ENCODE results near the gene ACADM. TPM values are rescaled to one million over a fixed set of nuclear protein-coding genes. Genes with fewer than 3 reads are reported as not detected.
"Not testable (repeated sequence)": the region's sequence is repeated elsewhere in the genome, so short reads cannot be mapped to it uniquely, and the experiment has no call there.

ACADM gene
- total RNA-seq, 1 donor from 2014 or later: 96.3 TPM

DNA sequence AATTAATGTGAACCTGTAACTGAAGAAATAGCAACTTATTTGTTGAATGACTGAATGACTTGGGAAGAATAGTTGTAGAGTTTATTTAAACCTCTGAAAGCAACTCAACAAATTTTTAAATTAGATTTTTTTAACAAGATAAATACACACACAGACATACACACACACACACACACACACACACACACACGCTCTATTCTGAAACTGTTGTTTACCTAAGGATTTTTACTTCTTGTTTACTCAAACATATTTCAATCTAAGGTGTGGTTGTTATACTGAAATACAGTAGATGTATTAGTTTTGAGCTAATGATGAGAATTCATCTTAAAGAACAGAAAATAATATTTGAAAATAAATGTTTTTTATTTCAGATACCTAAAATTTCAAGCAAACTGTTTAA is 11.5 kb downstream of the ACADM start:
- no peak for DNase-seq (ENCODE audit: low spot score)

DNA sequence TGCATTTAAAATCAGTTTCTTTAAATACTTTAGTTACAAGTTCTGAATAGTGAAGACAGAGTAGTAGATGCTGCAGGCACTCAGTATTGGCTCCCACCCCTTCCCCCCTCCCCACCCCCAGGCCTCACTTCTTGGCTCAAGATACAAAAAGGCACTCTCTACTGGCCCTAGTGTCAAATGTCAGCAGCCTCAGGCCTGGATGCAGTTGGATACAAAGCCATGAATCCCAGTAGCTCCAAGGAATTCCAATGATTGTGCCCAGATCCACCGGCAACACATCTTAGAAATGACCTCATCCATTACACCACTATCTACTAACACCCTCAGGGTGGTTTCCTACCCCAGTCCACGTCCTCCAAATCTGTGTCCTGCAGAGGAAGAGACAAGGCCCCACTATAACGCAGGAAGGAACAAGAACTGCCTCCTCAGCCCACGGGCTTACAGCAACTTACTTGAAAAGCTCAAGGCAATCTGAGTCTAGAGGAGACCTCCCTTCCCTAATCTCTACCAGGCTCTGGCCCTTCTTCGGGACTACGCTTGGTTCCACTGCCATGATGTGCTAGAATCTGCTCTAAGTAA is 17.6 kb downstream of the ACADM start:
- no peak for DNase-seq (ENCODE audit: low spot score)

DNA sequence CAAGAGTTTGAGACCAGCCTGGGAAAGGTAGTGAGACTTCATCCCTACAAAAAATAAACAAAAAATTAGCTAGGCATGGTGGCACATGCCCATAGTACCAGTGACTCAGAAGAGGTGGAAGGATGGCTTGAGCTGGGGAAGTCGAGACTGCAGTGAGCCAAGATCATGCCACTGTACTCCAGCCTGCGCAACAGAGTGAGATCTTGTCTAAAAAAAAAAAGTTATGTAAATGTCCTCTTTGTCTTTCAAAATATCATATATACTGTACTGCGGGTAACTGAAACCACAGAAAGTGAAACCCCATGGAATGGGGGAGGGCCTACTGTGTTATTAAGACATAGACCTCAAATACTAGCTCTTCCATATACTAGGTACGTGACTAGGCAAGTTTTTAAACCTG is 20.8 kb downstream of the ACADM start:
- no peak for DNase-seq (ENCODE audit: low spot score)

DNA sequence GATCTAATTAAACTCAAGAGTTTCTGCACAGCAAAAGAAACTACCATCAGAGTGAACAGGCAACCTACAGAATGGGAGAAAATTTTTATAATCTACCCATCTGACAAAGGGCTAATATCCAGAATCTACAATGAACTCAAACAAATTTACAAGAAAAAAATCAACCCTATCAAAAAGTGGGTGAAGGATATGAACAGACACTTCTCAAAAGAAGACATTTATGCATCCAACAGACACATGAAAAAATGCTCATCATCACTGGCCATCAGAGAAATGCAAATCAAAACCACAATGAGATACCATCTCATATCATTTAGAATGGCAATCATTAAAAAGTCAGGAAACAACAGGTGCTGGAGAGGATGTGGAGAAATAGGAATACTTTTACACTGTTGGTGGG is 32.7 kb downstream of the ACADM start:
- not testable (repeated sequence) for DNase-seq (ENCODE audit: low spot score)

DNA sequence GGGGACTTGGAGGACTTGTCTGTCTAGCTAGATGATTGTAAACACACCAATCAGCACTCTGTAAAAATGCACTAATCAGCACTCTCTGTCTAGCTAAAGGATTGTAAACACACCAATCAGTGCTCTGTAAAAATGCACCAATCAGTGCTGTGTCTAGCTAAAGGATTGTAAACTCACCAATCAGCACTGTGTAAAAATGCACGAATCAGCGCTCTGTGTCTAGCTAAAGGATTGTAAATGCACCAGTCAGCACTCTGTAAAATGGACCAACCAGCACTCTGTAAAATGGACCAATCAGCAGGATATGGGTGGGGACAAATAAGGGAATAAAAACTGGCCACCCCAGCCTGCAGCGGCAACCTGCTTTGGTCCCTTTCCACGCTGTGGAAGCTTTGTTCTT is 34.0 kb downstream of the ACADM start:
- DNase-seq (ENCODE audit: low spot score): not testable (repeated sequence)

DNA sequence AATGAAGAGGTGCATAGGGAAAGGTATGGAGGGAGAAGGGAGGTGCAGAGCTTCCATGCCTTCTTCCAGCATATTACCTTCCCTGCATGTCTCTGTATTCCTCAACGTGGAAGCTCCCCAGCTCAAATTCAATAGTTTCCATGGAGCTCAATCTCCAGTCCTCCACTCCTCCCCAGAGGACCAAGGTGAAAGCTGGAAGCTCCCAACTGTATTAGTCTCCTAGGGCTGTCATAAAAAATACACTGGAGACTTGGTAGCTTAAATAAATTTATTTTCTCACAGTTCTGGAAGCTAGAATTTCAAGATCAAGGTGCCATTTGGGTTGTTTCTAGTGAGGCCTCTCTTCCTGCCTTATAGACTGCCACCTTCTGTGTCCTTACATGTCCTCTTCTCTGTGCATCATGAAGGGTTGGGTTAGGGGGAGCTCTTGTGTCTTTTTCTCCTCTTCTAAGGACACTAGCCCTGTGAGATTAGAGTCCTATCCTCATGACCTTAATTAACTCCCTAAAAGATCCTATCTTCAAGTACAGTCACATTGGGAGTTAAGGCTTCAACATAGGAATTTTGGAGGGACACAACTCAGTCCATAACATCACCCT is 39.6 kb downstream of the ACADM start:
- DNase-seq (ENCODE audit: low spot score): no peak

DNA sequence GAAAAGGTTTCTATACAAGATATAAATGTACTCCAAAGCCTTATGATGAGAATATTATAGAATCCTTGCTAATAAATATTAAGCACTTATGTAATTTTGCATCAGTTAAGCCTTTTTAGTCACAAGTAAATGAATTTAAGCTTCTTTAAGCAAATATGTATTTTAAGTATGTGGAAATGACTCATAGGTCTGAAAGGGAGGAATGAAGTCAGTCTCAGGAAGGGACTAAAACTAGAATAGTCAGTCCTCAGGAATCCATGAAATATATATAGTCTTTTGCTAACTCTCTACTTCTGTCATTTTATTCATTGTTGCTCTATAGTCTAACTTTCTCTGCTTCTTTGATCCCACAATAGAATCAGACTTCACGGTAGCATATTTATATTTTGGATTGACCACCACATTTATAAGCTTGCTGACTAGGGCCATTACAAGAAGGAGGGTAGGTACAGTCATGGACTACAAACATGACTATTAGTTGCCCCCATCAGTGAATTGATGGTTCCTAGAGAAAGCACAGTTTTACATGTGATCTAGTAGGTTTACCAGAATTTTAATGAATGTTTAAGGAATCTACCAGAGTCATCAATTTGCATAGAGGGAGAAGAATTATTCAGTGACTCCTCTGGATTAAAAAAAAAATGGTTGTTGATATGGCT is 41.3 kb downstream of the ACADM start:
- peak; percentile 66 for DNase-seq (ENCODE audit: low spot score)

DNA sequence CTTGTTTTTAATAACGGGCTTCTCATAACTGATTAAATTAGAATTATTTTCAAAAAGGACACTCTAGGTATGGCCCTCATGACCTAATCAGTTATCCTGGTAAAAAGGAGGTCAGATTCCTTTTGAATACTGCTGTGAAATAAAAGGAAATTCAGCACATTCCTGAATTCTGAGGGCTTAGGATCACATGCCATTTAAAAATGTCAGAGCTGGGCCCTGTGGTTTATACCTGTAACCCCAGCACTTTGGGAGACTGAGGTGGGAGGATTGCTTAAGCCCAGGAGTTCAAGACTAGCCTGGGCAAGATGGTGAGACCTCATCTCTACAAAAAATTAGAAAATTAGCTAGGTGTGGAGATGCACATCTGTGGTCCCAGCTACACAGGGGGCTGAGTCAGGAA is 43.5 kb downstream of the ACADM start:
- DNase-seq (ENCODE audit: low spot score): no peak

DNA sequence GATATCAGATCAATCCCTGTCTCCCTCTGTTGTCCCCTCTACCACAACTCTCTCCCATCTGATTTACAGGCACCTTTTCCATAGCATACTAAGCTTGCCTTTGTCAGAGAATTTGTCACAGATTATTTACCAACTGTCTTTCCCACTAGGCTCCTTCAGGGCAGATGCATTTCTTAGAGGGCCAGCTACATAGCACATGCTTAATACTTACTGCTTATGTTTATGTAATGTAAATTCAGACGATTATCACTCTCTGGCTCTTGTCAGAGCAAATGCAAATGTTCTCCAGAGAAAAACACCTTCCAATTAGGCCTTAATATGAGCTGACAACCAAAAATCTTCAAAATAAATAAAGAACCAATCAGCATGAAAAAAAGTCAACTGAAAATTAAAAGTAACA is 46.3 kb downstream of the ACADM start:
- no peak for DNase-seq (ENCODE audit: low spot score)

DNA sequence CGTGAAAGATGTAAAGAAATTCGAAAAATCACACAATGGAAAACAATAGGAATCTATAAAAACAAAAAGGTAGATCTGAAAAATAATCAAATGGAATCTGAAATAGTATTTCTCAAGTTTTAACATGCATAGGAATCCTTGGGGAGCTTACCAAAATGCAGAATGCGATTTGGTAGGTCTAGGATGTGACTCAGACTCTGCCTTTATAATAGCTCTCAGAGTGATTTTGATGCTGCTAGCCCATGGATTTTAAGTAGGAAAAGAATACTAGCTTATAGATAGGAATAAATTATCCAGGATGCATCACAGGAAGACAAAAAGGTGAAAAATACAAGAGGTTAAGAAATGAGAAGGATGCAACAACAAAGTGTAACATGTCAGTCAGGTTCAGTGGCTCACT is 47.5 kb downstream of the ACADM start:
- no peak for DNase-seq (ENCODE audit: low spot score)

DNA sequence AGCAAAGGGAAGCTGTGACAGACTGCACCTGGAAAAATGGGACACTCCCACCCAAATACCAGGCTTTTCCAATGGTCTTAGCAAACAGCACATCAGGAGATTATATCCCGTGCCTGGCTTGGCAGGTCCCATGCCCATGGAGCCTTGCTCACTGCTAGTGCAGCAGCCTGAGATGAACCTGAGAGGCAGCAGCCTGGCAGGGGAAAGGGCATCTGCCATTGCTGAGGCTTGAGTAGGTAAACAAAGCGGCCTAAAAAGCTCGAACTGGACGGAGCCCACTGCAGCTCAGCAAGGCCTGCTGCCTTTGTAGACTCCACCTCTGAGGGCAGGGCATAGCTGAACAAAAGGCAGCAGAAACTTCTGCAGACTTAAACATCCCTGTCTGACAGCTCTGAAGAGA is 53.3 kb downstream of the ACADM start:
- not testable (repeated sequence) for DNase-seq (ENCODE audit: low spot score)

DNA sequence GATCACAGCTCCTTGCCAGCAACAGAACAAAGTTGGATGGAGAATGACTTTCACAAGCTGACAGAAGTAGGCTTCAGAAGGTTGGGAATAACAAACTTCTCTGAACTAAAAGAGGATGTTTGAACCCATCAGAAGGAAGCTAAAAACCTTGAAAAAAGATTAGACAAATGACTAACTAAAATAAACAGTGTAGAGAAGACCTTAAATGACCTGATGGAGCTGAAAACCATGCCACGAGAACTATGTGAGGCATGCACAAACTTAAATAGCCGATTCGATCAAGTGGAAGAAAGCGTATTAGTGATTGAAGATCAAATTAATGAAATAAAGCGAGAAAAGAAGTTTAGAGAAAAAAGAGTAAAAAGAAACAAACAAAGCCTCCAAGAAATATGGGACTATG is 54.2 kb downstream of the ACADM start:
- DNase-seq (ENCODE audit: low spot score): not testable (repeated sequence)

DNA sequence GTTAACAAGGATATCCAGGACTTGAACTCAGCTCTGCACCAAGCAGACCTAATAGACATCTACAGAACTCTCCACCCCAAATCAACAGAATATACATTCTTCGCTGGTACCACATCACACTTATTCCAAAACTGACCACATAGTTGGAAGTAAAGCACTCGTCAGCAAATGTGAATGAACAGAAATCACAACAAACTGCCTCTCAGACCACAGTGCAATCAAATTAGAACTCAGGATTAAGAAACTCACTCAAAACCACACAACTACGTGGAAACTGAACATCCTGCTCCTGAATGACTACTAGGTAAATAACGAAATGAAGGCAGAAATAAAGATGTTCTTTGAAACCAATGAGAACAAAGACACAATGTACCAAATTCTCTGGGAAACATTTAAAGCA is 55.7 kb downstream of the ACADM start:
- DNase-seq (ENCODE audit: low spot score): not testable (repeated sequence)

DNA sequence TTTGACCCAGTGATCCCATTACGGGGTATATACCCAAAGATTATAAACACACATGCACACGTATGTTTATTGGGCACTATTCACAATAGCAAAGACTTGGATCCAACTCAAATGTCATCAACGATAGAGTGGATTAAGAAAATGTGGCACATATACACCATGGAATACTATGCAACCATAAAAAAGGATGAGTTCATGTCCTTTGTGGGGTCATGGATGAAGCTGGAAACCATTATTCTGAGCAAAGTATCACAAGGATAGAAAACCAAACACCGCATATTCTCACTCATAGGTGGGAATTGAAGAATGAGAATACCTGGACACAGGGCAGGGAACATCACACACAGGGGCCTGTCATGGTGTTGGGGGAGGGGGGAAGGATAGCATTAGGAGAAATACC is 59.4 kb downstream of the ACADM start:
- not testable (repeated sequence) for DNase-seq (ENCODE audit: low spot score)

DNA sequence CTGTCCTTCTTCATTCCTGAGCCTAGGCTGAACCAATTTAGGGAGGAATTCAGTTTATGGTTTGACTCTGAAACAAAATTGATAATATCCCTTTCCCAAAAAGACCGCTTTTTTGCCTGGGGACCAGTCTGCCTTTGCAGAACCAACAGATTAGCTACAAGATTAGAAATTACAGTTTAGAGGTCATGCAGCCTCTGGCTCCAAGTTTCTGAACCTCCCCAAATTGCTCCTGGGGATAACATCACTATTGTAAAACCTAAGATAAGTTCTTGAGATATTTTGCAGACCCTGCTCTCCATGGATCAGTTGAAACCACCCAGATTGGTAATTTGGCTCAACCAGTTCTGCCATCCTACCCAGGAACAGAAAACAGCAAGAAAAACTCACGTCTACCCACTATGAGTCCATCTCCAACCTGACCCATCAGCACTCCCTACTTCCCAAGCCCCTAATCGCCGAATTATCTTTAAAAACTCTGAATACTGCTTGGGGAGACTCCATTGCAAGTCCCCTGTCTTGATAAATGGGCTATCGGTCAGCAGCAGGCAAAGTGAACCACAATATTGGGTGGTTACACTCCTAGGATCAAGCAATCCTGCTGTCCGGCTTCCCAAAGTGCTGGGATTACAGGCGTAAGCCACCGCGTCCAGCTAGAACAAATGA is 60.9 kb downstream of the ACADM start:
- DNase-seq (ENCODE audit: low spot score): no peak

DNA sequence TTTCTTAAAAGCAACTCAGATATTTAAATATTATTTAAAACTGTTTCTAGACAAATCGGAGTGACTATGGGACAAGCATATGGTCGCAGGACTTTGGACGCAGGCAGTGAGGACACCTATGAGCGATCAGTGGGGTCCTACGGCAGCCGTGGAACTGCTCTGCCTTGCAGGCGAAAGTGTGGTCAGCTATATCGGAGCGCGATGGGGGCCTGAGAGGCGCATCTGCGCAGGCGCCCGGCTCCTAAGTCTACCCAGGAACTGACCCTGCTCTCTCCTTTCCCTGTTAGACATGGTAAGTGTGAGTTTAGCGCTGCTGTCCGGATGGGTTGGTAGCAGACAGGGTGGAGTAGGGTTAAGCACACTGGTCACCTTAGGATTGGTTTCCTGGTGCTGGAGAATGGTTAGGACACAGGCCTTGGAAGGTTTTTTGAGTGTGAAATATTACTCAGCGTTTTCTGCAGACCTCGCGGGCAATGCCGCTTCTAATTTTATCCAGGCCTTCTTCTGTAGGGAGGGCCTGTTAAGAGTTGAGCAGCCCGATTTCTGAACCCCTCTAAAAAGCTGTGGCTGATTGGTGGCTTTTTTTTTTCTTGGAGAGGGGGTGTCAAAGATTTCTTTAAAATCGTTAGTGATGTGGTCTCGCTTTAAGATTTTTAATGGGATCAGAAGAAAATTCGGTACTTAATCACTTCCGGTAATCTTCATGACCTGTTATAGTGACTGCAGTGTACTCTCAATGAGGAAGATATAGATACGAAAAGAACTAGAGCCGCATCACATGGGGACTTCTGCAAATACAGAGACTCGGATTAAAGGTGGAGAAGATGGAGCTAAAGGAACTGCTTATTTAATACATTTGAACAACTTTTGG is 61.7 kb downstream of the ACADM start, which contains the start of gene RABGGTB:
TSS of gene RABGGTB (plus strand) at position 274 of the 871 bp plus-strand sequence. CDS start at position 290, 16 bp downstream.
- peak; percentile 98 for DNase-seq (ENCODE audit: low spot score)

DNA sequence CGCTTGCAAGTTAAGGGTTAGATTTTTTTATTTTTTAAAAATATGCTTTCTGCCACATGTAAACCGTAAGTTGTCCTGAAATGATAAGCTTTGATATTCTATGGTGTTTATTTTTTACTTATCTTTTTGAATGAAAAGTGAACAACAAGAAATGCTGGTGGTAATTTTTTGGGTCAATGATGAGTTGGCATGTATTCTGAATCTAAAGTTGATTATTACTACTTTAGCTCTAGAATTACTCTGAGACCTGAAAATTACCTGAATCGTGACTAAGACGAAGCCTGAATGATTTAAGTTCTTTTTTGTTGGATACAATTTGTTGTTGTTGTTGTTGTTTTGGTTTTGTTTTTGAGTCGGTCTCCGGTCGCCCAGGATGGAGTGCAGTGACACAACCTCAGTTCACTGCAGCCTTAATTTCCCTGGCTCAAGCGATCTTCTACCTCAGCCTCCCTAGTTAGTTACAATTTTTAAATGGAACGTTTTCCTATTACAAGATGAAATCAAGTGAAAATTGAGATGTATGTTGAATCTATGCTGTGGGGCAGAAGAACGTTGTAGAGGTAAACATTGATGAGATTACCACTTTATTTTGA is 62.5 kb downstream of the ACADM start:
- no peak for DNase-seq (ENCODE audit: low spot score)

DNA sequence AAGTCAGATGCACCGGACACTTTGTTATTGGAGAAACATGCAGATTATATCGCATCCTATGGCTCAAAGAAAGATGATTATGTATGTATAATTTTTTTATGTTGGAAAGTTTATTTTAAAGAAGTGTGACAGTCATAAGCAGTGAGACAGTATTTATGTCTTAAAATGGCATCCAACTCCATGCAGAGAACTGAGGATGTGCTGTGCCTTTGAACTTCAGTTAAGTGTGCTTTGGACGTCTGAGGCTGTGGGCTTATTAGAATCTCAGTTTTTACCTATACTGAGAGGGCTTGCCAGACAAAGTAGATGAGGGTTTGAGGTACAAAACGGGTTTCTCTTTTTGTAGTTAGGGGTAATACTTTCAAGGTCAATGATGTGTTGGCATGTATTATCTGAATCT is 63.0 kb downstream of the ACADM start:
- no peak for DNase-seq (ENCODE audit: low spot score)

DNA sequence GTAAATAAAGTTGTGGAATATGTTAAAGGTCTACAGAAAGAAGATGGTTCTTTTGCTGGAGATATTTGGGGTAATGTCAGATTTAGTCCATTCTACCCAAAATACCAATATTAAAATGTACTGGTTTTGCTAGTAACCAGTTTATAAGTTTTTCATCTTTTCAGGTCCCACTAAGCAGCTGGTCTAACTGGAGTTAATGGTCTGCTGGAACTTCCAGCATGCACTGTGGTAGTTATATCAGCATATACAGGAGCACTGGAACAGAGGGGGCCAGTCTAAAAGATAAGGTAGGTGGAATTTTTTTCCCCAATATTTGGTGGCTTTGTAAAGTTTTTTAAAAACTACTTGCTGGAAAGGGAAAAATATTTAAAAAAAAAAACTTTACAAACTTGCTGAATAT is 65.5 kb downstream of the ACADM start:
- no peak for DNase-seq (ENCODE audit: low spot score)

DNA sequence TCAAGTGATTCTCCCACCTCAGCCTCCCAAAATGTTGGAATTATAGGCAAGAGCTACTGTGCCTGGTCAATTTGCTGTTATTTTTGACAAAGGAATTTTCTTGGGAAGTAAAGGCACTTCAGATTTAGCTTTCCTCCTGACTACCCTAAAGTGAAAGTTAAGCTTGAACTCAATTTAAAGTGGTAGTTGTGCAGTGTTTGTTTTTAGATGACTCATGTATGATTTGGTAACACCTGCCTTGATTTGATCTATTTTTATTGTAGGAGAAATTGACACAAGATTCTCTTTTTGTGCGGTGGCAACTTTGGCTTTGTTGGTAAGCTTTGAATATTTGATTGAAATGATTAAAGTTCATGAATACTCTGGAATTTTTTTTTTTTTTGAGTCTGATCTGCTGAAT is 66.5 kb downstream of the ACADM start:
- DNase-seq (ENCODE audit: low spot score): no peak

DNA sequence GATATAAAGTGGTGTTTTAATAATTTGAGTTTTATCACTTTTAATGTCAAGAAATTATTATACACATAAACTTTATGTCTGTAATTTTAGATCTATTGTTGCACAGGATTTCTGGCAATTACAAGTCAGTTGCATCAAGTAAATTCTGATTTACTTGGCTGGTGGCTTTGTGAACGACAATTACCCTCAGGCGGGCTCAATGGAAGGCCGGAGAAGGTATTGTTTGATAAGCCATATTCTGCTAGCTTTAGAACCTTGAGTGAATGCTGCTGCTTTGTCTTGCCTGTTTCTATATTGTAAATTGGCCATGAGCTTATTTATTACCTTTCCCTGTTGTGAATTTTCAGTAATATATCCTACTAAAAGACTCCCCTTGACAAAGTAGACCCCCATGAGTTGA is 67.6 kb downstream of the ACADM start:
- DNase-seq (ENCODE audit: low spot score): no peak

Data from umbilical cord (tissue), 2 donors.